Endothelial cell (in vitro differentiated cells): ENCODE results near the gene CHCHD3. TPM values are rescaled to one million over a fixed set of nuclear protein-coding genes. Genes with fewer than 3 reads are reported as not detected.

ENCODE experiments used
- DNase-seq: peaks from one replicate; pipeline ENCODE4 v3.0.0; 2021; ENCODE audit warnings: low spot score
- H3K27ac Mint-ChIP-seq: one replicate; pipeline ENCODE4 v1.8.0; 2021; ENCODE audit warnings: mixed read lengths, inconsistent platforms; ENCODE audit not compliant: unreplicated experiment
- H3K27me3 Mint-ChIP-seq: one replicate; pipeline ENCODE4 v1.8.0; 2021; ENCODE audit warnings: mild to moderate bottlenecking, moderate library complexity, mixed read lengths, inconsistent platforms; ENCODE audit not compliant: unreplicated experiment
- H3K36me3 Mint-ChIP-seq: one replicate; pipeline ENCODE4 v1.8.0; 2021; ENCODE audit warnings: mild to moderate bottlenecking, low read depth, mixed read lengths, inconsistent platforms; ENCODE audit not compliant: unreplicated experiment
- H3K4me1 Mint-ChIP-seq: one replicate; pipeline ENCODE4 v1.8.0; 2021; ENCODE audit warnings: mild to moderate bottlenecking, mixed read lengths, inconsistent platforms; ENCODE audit not compliant: unreplicated experiment
- H3K4me3 Mint-ChIP-seq: one replicate; pipeline ENCODE4 v1.8.0; 2021; ENCODE audit warnings: mild to moderate bottlenecking, mixed read lengths, inconsistent platforms; ENCODE audit not compliant: unreplicated experiment
- H3K9me3 Mint-ChIP-seq: one replicate; pipeline ENCODE4 v1.8.0; 2021; ENCODE audit warnings: mixed read lengths, inconsistent platforms; ENCODE audit not compliant: unreplicated experiment
- CTCF ChIP-seq: fragments of 200-600 bp; sonication (generic); IDR thresholded peaks from one replicate; pipeline ENCODE4 v1.5.0; 2021; ENCODE audit warnings: antibody characterized with exemption; ENCODE audit not compliant: unreplicated experiment
- total RNA-seq: library from RNA; stranded (reverse); fragmentation: NEBNext Ultra II Directional; extraction: Animal tissue kit (Norgen Biotek cat#: 25700); gene quantifications from one replicate; pipeline ENCODE4 v1.2.1, GENCODE V29; 2021; ENCODE audit not compliant: unreplicated experiment

The CHCHD3 gene
- total RNA-seq, 1 donor from 2014 or later, result 55.6 TPM

- H3K4me3 Mint-ChIP-seq, result no peak overlapping the region
- no peaks in the 10 kb centered on the region for H3K4me1 Mint-ChIP-seq
- no peak overlapping the region for H3K27ac Mint-ChIP-seq
- TF ChIP-seq CTCF, result no peak
- DNase-seq, result no peak
- peaks cover 3% of the 10 kb centered on the region for H3K27me3 Mint-ChIP-seq
- peaks cover 4% of the 10 kb centered on the region for H3K36me3 Mint-ChIP-seq
- H3K9me3 Mint-ChIP-seq, result no peaks in the 10 kb centered on the region
Measured at GRCh38 chr7:132790104-132790503, 291.8 kb downstream of the CHCHD3 start.

- no peak for DNase-seq
- no peak for TF ChIP-seq CTCF
- Mint-ChIP-seq H3K4me1 (no peaks in the 10 kb centered on the region), H3K36me3 (peaks cover 5% of the 10 kb centered on the region), H3K4me3 (no peak overlapping the region), H3K27ac (no peak overlapping the region), H3K9me3 (no peaks in the 10 kb centered on the region), H3K27me3 (peaks cover 3% of the 10 kb centered on the region)
Measured at GRCh38 chr7:132789281-132789680, 292.6 kb downstream of the CHCHD3 start.

GRCh38 chr7:132785870-132786269, 296.0 kb downstream of the CHCHD3 start:
- H3K27me3 Mint-ChIP-seq, result peaks cover 2% of the 10 kb centered on the region
- H3K9me3 Mint-ChIP-seq, result no peaks in the 10 kb centered on the region
- H3K4me1 Mint-ChIP-seq, result no peaks in the 10 kb centered on the region
- H3K36me3 Mint-ChIP-seq, result peaks cover 5% of the 10 kb centered on the region
- H3K4me3 Mint-ChIP-seq, result no peak overlapping the region
- no peak overlapping the region for H3K27ac Mint-ChIP-seq
- no peak for DNase-seq
- TF ChIP-seq CTCF, result no peak

- peaks cover 2% of the 10 kb centered on the region for H3K27me3 Mint-ChIP-seq
- no peaks in the 10 kb centered on the region for H3K9me3 Mint-ChIP-seq
- no peak for TF ChIP-seq CTCF
- no peaks in the 10 kb centered on the region for H3K4me1 Mint-ChIP-seq
- H3K27ac Mint-ChIP-seq, result no peak overlapping the region
- H3K36me3 Mint-ChIP-seq, result peaks cover 5% of the 10 kb centered on the region
- DNase-seq, result no peak
- no peak overlapping the region for H3K4me3 Mint-ChIP-seq
Measured at GRCh38 chr7:132784406-132784805, 297.5 kb downstream of the CHCHD3 start.

- Mint-ChIP-seq H3K36me3 (peaks cover 5% of the 10 kb centered on the region), H3K27ac (no peak overlapping the region), H3K4me3 (no peak overlapping the region), H3K27me3 (peaks cover 2% of the 10 kb centered on the region), H3K4me1 (no peaks in the 10 kb centered on the region), H3K9me3 (no peaks in the 10 kb centered on the region)
- no peak for TF ChIP-seq CTCF
- no peak for DNase-seq
Measured at GRCh38 chr7:132783824-132784223, 298.1 kb downstream of the CHCHD3 start.
